GM13977 (cell line): Measurements from ENCODE around the gene CLDND1.
"Not testable (repeated sequence)": the region's sequence is repeated elsewhere in the genome, so short reads cannot be mapped to it uniquely, and the experiment has no call there.

Experiments used
- DNase-seq: peaks from one replicate; pipeline ENCODE4 v3.0.0; 2012; ENCODE audit warnings: low spot score
- in situ Hi-C: fragments of 300-500 bp; cut with MboI; formaldehyde crosslinking; loops from one replicate; pipeline ENCODE4 v1.12.0; 2022; ENCODE audit warnings: low sequenced_read_pairs, low pct_unique_long_range_greater_than_20kb, mixed read lengths, inconsistent platforms; ENCODE audit not compliant: unreplicated experiment
- TF ChIP-seq, protein P1 (sequence below): IDR thresholded peaks from 2 replicates; pipeline ENCODE4 v1.5.1; 2012; ENCODE audit warnings: mild to moderate bottlenecking, control low read depth; ENCODE audit not compliant: insufficient read depth; ENCODE audit errors: extremely low read depth, missing control alignments

CLDND1 gene

DNA sequence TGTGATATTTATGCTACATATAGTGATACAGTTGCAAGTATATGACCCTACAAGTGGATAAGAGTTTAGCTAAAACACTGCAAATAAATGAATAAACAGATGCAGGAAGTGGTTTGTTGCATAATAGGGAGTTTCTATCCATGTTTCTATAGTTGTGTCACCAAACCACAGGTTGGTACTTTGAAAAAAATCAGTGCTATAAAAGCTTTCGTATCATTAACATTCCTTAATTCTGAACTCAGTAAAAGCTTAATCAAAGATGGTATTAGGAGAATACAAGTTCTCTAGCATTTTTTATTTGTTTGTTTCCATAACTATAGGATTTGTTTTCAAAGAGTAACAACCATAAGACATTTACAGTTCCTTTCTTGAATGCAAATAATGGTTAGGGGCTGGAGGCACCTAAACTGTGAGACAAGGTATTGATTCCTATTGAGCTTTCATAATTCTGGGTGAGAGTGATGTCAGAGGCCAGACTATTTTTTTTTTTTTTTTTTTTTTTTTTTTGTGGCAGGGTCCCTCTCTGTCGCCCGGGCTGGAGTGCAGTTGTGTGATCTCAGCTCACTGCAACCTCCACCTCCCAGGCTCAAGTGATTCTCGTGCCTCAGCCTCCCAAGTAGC is 41.1 kb upstream of the CLDND1 start:
- TF ChIP-seq, protein P1, sequence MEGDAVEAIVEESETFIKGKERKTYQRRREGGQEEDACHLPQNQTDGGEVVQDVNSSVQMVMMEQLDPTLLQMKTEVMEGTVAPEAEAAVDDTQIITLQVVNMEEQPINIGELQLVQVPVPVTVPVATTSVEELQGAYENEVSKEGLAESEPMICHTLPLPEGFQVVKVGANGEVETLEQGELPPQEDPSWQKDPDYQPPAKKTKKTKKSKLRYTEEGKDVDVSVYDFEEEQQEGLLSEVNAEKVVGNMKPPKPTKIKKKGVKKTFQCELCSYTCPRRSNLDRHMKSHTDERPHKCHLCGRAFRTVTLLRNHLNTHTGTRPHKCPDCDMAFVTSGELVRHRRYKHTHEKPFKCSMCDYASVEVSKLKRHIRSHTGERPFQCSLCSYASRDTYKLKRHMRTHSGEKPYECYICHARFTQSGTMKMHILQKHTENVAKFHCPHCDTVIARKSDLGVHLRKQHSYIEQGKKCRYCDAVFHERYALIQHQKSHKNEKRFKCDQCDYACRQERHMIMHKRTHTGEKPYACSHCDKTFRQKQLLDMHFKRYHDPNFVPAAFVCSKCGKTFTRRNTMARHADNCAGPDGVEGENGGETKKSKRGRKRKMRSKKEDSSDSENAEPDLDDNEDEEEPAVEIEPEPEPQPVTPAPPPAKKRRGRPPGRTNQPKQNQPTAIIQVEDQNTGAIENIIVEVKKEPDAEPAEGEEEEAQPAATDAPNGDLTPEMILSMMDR = no peak
- no peak for DNase-seq
- in situ Hi-C loops = loop anchor here (5.0 kb wide), 1 partner anchor 36 kb away; no protein-coding TSS in a partner anchor

DNA sequence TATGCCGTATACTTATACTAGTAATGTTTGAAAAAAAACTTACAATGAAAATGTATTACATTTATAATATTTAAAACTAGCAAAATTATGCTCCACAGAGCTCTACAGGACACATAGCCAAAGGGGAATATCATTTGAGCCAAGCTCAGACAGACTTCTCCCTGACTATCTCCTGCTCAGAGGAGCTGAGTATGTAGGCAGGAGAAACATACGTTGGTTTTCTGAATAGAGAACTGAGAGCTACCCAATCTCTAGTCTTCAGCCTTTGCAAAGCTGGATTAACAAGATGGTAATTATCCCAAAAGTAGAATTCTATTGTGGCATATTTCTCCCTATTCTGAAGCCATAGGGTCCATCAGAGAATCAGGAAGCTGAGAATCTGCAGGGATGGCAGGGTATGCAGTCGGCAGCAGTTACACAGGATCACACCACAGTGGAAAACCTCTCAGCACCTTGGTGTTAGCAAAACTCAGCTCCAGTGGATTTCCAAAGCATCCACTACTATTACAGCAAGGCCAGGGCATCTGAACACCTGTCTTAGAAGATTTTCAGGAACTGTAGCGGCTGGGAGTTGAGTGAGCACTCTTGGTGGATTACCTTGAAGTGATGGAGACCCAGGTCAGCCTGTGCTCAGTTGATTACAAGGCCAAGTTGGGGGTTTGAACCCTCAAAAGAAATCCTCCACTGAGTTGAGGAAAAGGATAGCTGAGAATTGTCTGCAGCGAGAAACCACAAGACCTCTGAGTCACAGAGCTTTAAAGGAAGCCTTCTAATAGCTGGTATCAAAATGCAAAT is 39.2 kb upstream of the CLDND1 start:
- in situ Hi-C loops = loop anchor here (5.0 kb wide), 1 partner anchor 35 kb away; no protein-coding TSS in a partner anchor
- DNase-seq = no peak
- TF ChIP-seq, protein P1 = no peak

DNA sequence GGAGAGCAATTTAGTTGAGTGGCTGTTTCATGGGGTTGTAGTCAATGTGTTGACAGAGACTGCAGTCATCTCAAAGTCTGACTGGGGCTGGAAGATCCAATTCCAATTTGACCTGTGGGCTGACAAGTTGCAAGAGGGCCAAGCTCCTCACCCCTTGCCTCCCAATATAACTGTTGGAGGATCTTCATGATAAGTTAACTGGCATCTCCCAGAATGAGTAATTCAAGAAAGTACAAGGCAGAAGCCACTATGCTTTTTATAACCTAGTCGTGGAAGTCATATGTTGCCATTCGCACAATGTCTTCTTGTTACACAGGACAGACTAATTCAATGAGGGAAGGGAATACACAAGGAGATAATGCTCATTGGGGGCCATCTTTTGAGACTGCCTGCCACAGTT is 38.2 kb upstream of the CLDND1 start:
- TF ChIP-seq, protein P1 = no peak
- in situ Hi-C loops = loop anchor here (5.0 kb wide), 1 partner anchor 34 kb away; no protein-coding TSS in a partner anchor
- no peak for DNase-seq

DNA sequence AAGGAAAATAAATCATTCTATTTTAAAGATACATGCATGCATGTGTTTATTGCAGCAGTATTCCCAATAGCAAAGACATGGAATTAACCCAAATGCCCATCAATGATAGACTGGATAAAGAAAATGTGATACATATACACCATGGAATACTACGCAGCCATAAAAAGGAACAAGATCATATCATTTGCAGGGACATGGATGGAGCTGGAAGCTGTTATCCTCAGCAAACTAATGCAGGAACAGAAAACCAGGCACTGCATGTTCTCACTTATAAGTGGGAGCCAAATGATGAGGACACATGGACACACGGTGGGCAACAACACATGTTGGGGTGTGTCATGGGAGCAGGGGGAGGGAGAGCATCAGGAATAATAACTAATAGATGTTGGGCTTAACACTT is 37.1 kb upstream of the CLDND1 start:
- DNase-seq = not testable (repeated sequence)
- in situ Hi-C loops = loop anchor here (5.0 kb wide), 1 partner anchor 32 kb away; no protein-coding TSS in a partner anchor

DNA sequence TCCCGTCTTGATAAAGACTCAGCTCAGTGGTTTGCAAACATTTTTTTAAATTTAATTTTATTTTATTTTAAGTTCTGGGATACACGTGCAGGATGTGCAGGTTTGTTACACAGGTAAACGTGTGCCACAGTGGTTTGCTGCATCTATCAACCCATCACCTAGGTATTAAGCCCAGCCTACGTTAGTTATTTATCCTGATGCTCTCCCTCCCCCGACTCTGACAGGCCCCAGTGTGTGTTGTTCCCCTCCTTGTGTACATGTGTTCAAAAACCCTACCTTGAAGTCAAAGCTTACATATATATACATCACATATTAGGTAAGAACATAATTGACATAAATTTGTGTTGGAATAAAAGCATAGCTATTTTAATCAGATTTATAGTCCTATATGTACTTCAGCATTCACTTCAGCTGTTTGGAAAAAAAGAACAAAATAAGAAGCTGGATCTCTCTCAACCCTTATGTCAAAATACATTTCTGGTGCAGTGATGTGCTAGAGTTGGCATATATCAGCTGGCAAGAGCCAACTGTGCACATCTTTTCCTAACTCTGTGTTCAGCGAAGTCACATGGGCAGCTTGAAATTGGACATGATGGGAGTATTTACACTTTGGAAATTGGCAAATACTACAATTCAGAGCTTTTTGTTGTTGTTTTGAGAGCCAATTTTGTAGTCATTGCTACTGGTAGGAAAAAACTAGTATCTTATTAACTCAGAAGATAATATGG is 35.6 kb upstream of the CLDND1 start:
- in situ Hi-C loops = no loop called here
- DNase-seq = no peak
- TF ChIP-seq, protein P1 = no peak

DNA sequence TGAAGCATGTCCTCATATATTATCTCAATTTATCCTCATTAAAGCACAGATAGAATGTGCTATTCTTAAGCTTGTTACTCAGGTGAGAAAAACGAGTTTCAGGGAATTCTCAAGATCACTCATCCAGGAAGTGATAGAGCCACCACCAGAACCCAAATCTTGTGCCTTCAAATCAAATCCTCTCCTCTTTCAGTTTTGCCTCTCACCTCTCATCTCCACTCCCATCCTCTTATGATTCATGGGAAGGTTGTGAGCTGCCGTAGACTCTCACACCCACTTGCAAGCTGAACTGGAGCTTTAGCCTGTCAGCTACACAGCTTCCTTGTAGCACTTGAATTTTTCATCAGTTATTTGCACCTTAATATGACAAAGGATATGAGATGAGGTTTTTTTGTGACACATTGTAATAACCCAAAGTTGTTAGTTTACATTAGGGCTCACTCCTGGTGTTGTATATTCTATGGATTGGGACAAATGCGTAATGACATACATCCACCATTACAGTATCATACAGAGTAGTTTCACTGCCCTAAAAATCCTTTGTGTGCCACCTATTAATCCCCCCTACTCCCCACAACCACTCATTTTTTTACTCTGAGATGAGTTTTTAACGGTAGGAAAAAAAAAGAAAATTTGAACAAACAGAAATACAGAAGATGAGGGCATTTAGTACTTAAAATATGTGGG is 34.8 kb upstream of the CLDND1 start:
- TF ChIP-seq, protein P1 = no peak
- no peak for DNase-seq
- in situ Hi-C loops = no loop called here
